Lung (tissue), 16 donors: ENCODE data around the gene ZFYVE28. TPM values are rescaled to one million over a fixed set of nuclear protein-coding genes. Genes with fewer than 3 reads are reported as not detected.
"Not testable (repeated sequence)": the region's sequence is repeated elsewhere in the genome, so short reads cannot be mapped to it uniquely, and the experiment has no call there.

ENCODE experiments used
- ATAC-seq: fragments of 200-7000 bp; cut with Tn5 transposase; one replicate; pipeline ENCODE4 v1.9.1; 2020; ENCODE audit warnings: moderate number of reproducible peaks; ENCODE audit not compliant: insufficient read depth, low FRiP score
- DNase-seq, 3 donors: peaks; one replicate each; pipeline ENCODE4 v3.0.0-alpha.2; 2013 to 2017
- H3K27ac ChIP-seq, 2 donors: one replicate each; pipeline ENCODE4 v1.5.1; 2013; ENCODE audit warnings: mild to moderate bottlenecking in 2 of 2, moderate library complexity in 2 of 2, control low read depth in 1 of 2, inconsistent platforms in 1 of 2, low read depth in 1 of 2, low read length in 1 of 2
- H3K27me3 ChIP-seq, 3 donors: one replicate each; pipeline ENCODE4 v1.5.1; 2013; ENCODE audit warnings: low read length in 2 of 3; ENCODE audit not compliant: control insufficient read depth in 3 of 3, insufficient read depth in 3 of 3
- H3K36me3 ChIP-seq, 4 donors: one replicate each; pipeline ENCODE4 v1.5.1; 2013; ENCODE audit warnings: low read length in 4 of 4, mild to moderate bottlenecking in 1 of 4, moderate library complexity in 1 of 4; ENCODE audit not compliant: control insufficient read depth in 4 of 4, insufficient read depth in 4 of 4
- H3K4me1 ChIP-seq, 5 donors: one replicate each; pipeline ENCODE4 v1.5.1; 2013; ENCODE audit warnings: low read length in 5 of 5, mild to moderate bottlenecking in 2 of 5, moderate library complexity in 1 of 5; ENCODE audit not compliant: control insufficient read depth in 5 of 5, insufficient read depth in 5 of 5
- H3K4me3 ChIP-seq: one replicate; pipeline ENCODE4 v1.5.1; 2013; ENCODE audit warnings: mild to moderate bottlenecking, control low read depth, moderate library complexity
- H3K9ac ChIP-seq, 2 donors: one replicate each; pipeline ENCODE4 v1.5.1; 2013; ENCODE audit warnings: low read length in 2 of 2, control low read depth in 1 of 2; ENCODE audit not compliant: insufficient read depth in 1 of 2
- H3K9me3 ChIP-seq, 4 donors: one replicate each; pipeline ENCODE4 v1.5.1; 2013; ENCODE audit warnings: low read length in 3 of 4, mild to moderate bottlenecking in 1 of 4, moderate library complexity in 1 of 4; ENCODE audit not compliant: control insufficient read depth in 4 of 4, insufficient read depth in 3 of 4
- WGBS, 2 donors: extraction: QIAGEN DNeasy Blood & Tissue Kit; methylation state at CpG; one replicate each; pipeline ENCODE4 v1.1.7; 2013; 5-methylcytosine and 5-hydroxymethylcytosine counted together
- long read RNA-seq, 5 donors: transcript quantifications; one replicate each; lab custom pipeline, GENCODE V29; 2026
- polyA plus RNA-seq, 2 donors: library from polyadenylated mRNA; stranded (reverse); fragments of 200-250 nt; gene quantifications; one replicate each; pipeline ENCODE4 v1.2.1, GENCODE V29; 2013
- total RNA-seq, 2 donors: library from RNA; depleted of rRNA in 1 of 2; stranded (reverse); fragments of >200 nt in 1 of 2; gene quantifications; one replicate each; pipeline ENCODE4 v1.2.1, GENCODE V29; 2014 to 2021
- TF ChIP-seq, protein P1 (sequence below): IDR thresholded peaks from 2 replicates; pipeline ENCODE4 v1.5.1; 2012; ENCODE audit warnings: mild to moderate bottlenecking; ENCODE audit errors: control extremely low read depth, extremely low read depth
- donor health status: control.
- donor health status: control.
- donor health status: Bipolar disorder and iron deficiency.
- donor health status: healthy.
- donor health status: DM: yes; HTN: yes; CAD: no.

Gene ZFYVE28
- total RNA-seq (10 to 100 TPM in 1 of 2 donors, 1 to 10 TPM in 1; 8.3 to 10.3 TPM), polyA plus RNA-seq (1 to 10 TPM; 6.8 to 6.9 TPM)
- long read RNA-seq, donor 1 = 0 reads
- long read RNA-seq, donor 2 = 0 reads
- long read RNA-seq, donor 3 = 0 reads
- long read RNA-seq, donor 4 = 0 reads
- long read RNA-seq, donor 5 = 0 reads

DNA sequence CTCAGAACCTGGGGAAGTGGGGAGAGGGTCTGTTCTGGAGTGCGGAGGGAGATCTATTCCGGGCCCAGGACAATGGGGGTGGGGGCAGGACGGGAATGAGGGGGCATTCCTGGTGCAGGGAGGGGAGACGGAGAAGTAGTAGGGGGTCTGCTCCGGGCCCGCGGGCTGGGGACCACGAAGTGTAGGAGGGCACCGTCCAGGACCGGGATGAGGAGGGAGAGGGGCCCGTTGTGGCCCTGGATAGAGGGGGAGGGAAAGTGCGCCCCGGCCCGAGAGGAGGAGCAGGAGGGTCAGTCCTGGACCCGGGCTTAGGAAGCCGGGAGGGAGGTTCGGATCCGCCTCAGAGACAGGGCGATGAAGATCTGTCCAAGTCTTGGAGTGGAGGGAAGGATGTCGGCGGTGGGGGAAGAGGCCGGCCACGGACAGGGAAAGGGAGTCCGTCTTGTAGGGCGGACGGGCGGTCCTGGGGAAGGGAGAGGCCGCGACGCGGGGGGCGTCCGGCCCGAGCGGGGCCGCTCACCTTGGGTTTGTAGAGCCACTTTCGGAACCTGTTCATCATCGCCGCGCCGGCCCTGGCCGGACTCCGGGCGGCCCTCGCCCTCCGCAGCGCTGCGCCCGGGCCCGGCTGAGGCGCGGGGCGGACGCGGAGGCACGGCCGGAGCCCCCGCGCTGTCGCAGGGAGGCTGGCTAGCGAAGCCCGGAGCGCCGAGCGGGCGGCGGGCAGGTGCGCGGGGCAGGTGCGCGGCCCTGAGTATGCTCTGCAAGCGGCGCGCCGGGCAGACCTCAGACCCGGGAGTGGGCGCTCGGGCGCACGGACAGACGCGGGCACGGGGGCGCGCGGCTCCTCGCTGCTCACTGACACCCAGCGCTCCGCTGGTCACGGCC is at the start of gene ZFYVE28:
Gene ZFYVE28, minus strand, starts transcription at position 881 of the 885 bp plus-strand sequence. Its CDS starts 322 bp downstream, at position 559.
- H3K9me3 ChIP-seq = peaks cover 0 to 2% (median 0%) of the 10 kb centered on the region in 4 donors
- peaks cover 0 to 25% (median 0%) of the 10 kb centered on the region in 5 donors for H3K4me1 ChIP-seq
- peak within 1 kb of the TSS in 1 of 2 donors; percentile 35 for H3K9ac ChIP-seq
- H3K27me3 ChIP-seq = peaks cover 0 to 65% (median 60%) of the 10 kb centered on the region in 3 donors
- TF ChIP-seq, protein P1, sequence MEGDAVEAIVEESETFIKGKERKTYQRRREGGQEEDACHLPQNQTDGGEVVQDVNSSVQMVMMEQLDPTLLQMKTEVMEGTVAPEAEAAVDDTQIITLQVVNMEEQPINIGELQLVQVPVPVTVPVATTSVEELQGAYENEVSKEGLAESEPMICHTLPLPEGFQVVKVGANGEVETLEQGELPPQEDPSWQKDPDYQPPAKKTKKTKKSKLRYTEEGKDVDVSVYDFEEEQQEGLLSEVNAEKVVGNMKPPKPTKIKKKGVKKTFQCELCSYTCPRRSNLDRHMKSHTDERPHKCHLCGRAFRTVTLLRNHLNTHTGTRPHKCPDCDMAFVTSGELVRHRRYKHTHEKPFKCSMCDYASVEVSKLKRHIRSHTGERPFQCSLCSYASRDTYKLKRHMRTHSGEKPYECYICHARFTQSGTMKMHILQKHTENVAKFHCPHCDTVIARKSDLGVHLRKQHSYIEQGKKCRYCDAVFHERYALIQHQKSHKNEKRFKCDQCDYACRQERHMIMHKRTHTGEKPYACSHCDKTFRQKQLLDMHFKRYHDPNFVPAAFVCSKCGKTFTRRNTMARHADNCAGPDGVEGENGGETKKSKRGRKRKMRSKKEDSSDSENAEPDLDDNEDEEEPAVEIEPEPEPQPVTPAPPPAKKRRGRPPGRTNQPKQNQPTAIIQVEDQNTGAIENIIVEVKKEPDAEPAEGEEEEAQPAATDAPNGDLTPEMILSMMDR = no peak
- peak within 1 kb of the TSS in 1 of 2 donors; percentile 54 for H3K27ac ChIP-seq
- no peaks in the 10 kb centered on the region for H3K36me3 ChIP-seq
- peak within 1 kb of the TSS; percentile 74 for H3K4me3 ChIP-seq
- DNase-seq (no peak), ATAC-seq (no peak)
- WGBS, 2 donors = 1% methylated on average over 68 to 90 of the region's 90 CpGs

DNA sequence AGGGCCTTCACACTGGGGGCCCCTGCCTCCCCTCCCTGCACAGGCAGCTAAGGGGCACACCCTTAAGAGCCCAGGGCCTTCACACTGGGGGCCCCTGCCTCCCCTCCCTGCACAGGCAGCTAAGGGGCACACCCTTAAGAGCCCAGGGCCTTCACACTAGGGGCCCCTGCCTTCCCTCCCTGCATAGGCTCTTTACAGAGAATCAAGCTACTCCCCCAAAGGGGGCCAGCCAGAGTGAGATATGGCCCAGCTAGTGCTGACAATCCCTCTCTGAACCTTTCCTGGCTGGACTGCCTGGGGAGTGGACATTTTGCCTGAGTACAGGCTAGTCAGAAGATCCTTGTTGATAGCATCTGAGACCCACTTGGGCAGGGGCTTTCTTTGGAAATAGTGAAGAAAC is 47.1 kb upstream of the ZFYVE28 start:
- not testable (repeated sequence) for H3K9ac ChIP-seq, ATAC-seq

DNA sequence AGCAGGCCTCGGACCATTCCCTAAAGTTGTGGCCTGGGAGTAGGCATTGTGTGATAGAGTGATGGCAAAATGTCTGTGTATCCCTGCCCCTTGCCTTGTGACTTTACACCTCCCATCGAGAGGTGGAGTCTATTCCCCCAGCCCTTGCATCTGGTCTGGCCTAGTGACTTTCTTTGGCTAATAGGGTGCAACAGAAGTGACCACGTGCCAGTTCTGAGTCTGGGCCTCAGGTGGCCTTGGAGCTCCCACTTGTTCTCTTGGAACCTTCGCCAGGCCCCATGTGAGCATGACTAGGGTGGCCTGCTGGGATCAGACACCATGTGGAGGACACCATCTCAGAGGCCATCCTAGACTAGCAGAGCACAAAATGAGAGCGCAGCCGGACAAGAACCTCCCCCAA is 46.6 kb upstream of the ZFYVE28 start:
- Histone ChIP-seq H3K4me3 (no peak overlapping the region), H3K4me1 (peaks cover 0 to 13% (median 2%) of the 10 kb centered on the region in 5 donors), H3K27ac (no peak overlapping the region), H3K9ac (no peak overlapping the region), H3K27me3 (peaks cover 0 to 2% (median 0%) of the 10 kb centered on the region in 3 donors), H3K9me3 (no peaks in the 10 kb centered on the region), H3K36me3 (peaks cover 0 to 6% (median 2%) of the 10 kb centered on the region in 4 donors)
- no peak for ATAC-seq
- 92 to 95% methylated on average over 6 of the region's 6 CpGs for WGBS, 2 donors
- TF ChIP-seq, protein P1 = no peak
- no peak for DNase-seq

More for the DNA sequence above, 47.1 kb upstream of the ZFYVE28 start:
- not testable (repeated sequence) for H3K27me3 ChIP-seq, DNase-seq, H3K9me3 ChIP-seq, H3K36me3 ChIP-seq, H3K4me3 ChIP-seq, H3K27ac ChIP-seq
- H3K4me1 ChIP-seq = peaks cover 0 to 18% (median 2%) of the 10 kb centered on the region in 5 donors
